ENCODE results near the gene PIH1D1.

Gene PIH1D1

DNA sequence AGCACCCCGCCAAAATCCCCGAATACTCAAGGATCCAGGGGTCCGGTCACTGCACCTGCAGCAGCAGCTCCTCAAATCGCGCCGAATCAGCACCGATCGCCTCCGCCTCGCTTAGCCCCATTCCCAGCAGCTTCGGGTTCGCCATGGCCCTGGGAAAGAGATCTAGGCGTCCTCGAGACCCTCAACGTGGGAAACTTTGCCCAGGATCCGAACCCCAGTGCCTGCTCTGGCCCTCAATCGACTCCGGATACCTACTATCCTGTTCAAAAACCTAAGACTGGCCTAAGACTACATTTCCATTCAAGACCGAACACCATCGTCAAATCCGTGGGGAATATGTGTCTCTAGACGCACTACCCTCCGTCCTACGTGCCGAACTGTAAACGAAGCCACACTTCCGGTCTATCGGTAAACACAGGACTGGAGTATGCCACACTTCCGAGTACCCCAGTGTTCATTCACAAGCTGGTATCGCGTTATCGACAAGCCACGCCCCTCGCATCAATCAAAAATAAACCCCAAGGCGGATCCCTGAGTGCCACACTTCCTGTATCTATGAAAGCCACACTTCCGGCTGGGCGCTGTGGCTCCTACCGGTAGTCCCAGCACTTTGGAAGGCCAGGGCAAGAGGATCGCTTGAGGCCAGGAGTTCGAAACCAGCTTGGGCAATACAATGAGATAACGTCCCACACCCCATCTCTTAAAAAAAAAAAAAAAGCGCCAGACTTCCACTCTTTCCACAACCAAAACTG is at the start of gene PIH1D1:
TSS of gene PIH1D1 (minus strand) at position 385 of the 752 bp plus-strand sequence. CDS start at position 145, 240 bp downstream.
- Histone ChIP-seq H3K9ac (ENCODE audit: low read length) (peak within 1 kb of the TSS; percentile 100), H3K4me1 (ENCODE audit: control insufficient read depth, low read depth, low read length) (peaks cover 4% of the 10 kb centered on the region)

DNA sequence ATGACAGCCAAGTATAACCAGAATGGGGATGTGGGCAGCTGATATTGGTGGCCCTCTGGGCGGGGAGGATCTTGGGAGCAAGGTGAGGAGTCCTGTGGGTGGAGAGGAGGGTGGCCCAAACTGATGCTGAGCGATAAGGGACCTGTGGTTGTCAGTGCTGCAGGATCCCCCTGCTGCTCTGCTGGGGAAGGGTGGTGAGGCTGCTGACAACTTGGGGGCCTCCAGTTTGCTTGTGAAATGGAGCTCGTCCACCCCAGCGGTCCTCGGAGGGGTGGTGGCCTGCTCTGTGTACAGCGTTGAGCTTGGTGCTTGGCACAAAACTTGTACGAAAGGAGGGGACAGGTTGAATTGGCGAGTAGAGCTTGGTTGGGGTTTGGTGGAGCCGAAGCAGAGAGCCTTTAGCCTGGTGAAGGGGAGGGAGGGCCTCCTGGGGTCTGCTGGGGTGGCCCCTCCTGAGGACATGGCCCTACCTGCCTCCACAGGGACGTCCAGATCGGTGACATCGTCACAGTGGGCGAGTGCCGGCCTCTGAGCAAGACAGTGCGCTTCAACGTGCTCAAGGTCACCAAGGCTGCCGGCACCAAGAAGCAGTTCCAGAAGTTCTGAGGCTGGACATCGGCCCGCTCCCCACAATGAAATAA is 47.5 kb upstream of the PIH1D1 start:
- H3K4me1 ChIP-seq (ENCODE audit: control insufficient read depth, low read depth, low read length): peaks cover 19% of the 10 kb centered on the region
- H3K9ac ChIP-seq (ENCODE audit: low read length): no peak overlapping the region
- no peak overlapping the region for H3K4me3 ChIP-seq (ENCODE audit: low read length)
- H3K27ac ChIP-seq (ENCODE audit: low read length): no peak overlapping the region
- no peaks in the 10 kb centered on the region for H3K9me3 ChIP-seq (ENCODE audit: control insufficient read depth, low read depth, low read length)
- H3K27me3 ChIP-seq (ENCODE audit: control insufficient read depth, insufficient read depth, low read length): no peaks in the 10 kb centered on the region
- H3K36me3 ChIP-seq (ENCODE audit: control insufficient read depth, low read depth, low read length): peaks cover 28% of the 10 kb centered on the region

More for the DNA sequence above, at the start of gene PIH1D1:
- Histone ChIP-seq H3K4me3 (ENCODE audit: low read length) (peak within 1 kb of the TSS; percentile 100), H3K27ac (ENCODE audit: low read length) (peak within 1 kb of the TSS; percentile 72), H3K9me3 (ENCODE audit: control insufficient read depth, low read depth, low read length) (no peaks in the 10 kb centered on the region), H3K36me3 (ENCODE audit: control insufficient read depth, low read depth, low read length) (peaks cover 5% of the 10 kb centered on the region), H3K27me3 (ENCODE audit: control insufficient read depth, insufficient read depth, low read length) (no peaks in the 10 kb centered on the region)

DNA sequence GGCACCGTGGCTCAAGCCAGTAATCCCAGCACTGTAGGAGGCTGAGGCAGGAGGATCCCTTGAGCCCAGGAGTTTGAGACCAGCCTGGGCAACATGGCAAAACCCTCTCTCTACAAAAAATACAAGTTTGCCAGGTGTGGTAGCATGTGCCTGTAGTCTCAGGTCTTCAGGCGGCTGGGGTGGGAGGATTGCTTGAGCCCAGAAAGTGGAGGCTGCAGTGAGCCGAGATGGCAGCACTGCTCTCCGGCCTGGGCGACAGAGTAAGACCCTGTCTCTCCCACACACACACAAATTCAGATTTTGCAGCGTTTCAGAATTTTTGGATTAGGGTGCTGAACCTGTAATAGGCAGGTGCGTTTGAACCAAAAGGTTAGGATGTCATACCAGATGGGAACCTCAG is 46.9 kb upstream of the PIH1D1 start:
- Histone ChIP-seq H3K27me3 (ENCODE audit: control insufficient read depth, insufficient read depth, low read length) (no peaks in the 10 kb centered on the region), H3K9ac (ENCODE audit: low read length) (no peak overlapping the region), H3K4me3 (ENCODE audit: low read length) (peak overlapping the region; percentile 81), H3K27ac (ENCODE audit: low read length) (no peak overlapping the region), H3K9me3 (ENCODE audit: control insufficient read depth, low read depth, low read length) (no peaks in the 10 kb centered on the region), H3K36me3 (ENCODE audit: control insufficient read depth, low read depth, low read length) (peaks cover 28% of the 10 kb centered on the region), H3K4me1 (ENCODE audit: control insufficient read depth, low read depth, low read length) (peaks cover 19% of the 10 kb centered on the region)

DNA sequence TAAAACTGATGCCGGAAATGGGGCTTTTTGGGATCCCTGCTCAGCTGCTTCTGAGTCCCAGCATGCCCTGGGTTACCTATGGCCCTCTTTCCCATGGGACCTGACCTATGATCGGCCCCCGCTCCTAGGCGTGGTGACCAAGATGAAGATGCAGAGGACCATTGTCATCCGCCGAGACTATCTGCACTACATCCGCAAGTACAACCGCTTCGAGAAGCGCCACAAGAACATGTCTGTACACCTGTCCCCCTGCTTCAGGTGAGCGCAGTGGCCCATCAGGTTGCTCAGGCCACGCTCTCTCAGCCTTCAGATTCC is 46.1 kb upstream of the PIH1D1 start:
- peak overlapping the region; percentile 81 for H3K4me3 ChIP-seq (ENCODE audit: low read length)
- no peak overlapping the region for H3K27ac ChIP-seq (ENCODE audit: low read length)
- H3K4me1 ChIP-seq (ENCODE audit: control insufficient read depth, low read depth, low read length): peaks cover 19% of the 10 kb centered on the region
- H3K9ac ChIP-seq (ENCODE audit: low read length): peak overlapping the region; percentile 98
- no peaks in the 10 kb centered on the region for H3K9me3 ChIP-seq (ENCODE audit: control insufficient read depth, low read depth, low read length)
- H3K36me3 ChIP-seq (ENCODE audit: control insufficient read depth, low read depth, low read length): peaks cover 30% of the 10 kb centered on the region
- H3K27me3 ChIP-seq (ENCODE audit: control insufficient read depth, insufficient read depth, low read length): no peaks in the 10 kb centered on the region

DNA sequence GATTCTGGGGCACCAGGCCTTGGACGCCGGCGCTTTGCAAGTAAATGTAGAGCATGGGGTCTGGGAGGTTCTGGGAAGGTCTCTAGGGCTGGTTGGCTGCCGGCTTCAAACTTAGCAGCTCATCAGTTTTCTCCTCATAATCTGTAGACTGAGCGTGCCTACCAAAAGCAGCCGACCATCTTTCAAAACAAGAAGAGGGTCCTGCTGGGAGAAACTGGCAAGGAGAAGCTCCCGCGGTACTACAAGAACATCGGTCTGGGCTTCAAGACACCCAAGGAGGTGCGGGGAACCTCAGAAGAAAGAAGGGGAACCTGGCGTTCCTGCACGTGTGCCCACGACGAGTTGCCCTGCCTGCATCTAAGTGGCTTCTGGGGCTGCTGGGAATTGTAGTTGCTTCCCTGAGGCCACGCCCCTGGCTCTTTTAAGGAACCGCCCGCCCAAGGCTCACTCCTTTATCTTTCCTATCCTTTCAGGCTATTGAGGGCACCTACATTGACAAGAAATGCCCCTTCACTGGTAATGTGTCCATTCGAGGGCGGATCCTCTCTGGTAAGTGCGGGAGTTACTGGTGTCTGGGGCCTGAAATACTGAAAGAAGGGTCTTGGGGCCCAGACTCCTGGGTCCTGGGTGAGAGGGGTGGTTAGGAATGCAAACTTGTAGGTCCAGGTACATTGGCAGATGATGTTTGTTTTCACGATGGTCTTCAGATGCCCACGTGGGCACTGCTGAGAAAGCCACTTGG is 45.6 kb upstream of the PIH1D1 start:
- Histone ChIP-seq H3K27me3 (ENCODE audit: control insufficient read depth, insufficient read depth, low read length) (no peaks in the 10 kb centered on the region), H3K4me1 (ENCODE audit: control insufficient read depth, low read depth, low read length) (peaks cover 19% of the 10 kb centered on the region), H3K27ac (ENCODE audit: low read length) (peak overlapping the region; percentile 82), H3K36me3 (ENCODE audit: control insufficient read depth, low read depth, low read length) (peaks cover 35% of the 10 kb centered on the region), H3K9ac (ENCODE audit: low read length) (peak overlapping the region; percentile 98), H3K4me3 (ENCODE audit: low read length) (peak overlapping the region; percentile 81), H3K9me3 (ENCODE audit: control insufficient read depth, low read depth, low read length) (no peaks in the 10 kb centered on the region)

DNA sequence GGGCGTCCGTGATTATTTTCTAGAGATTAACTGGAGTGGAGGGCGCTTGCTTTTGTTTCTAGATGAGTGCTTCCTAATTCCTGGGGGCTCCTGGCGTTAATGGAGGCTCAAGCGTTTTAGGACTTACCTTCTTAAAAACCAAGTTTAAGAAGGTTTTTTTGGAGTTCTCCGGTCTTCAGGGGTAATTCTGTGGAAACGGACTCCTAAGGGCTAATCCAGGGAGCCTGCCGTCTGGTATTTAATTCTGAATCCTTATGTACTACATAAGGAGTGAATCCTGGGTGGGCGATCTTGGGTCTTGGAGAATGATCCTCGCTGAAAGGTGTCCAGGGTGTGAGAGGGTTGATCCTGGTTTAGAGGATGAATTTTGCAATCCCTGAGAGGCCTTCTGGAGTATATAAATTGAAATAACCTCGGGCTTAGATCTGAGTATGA is 45.0 kb upstream of the PIH1D1 start:
- H3K9me3 ChIP-seq (ENCODE audit: control insufficient read depth, low read depth, low read length): no peaks in the 10 kb centered on the region
- H3K36me3 ChIP-seq (ENCODE audit: control insufficient read depth, low read depth, low read length): peaks cover 41% of the 10 kb centered on the region
- peak overlapping the region; percentile 98 for H3K9ac ChIP-seq (ENCODE audit: low read length)
- peak overlapping the region; percentile 82 for H3K27ac ChIP-seq (ENCODE audit: low read length)
- H3K27me3 ChIP-seq (ENCODE audit: control insufficient read depth, insufficient read depth, low read length): no peaks in the 10 kb centered on the region
- H3K4me1 ChIP-seq (ENCODE audit: control insufficient read depth, low read depth, low read length): peaks cover 19% of the 10 kb centered on the region
- H3K4me3 ChIP-seq (ENCODE audit: low read length): peak overlapping the region; percentile 81

DNA sequence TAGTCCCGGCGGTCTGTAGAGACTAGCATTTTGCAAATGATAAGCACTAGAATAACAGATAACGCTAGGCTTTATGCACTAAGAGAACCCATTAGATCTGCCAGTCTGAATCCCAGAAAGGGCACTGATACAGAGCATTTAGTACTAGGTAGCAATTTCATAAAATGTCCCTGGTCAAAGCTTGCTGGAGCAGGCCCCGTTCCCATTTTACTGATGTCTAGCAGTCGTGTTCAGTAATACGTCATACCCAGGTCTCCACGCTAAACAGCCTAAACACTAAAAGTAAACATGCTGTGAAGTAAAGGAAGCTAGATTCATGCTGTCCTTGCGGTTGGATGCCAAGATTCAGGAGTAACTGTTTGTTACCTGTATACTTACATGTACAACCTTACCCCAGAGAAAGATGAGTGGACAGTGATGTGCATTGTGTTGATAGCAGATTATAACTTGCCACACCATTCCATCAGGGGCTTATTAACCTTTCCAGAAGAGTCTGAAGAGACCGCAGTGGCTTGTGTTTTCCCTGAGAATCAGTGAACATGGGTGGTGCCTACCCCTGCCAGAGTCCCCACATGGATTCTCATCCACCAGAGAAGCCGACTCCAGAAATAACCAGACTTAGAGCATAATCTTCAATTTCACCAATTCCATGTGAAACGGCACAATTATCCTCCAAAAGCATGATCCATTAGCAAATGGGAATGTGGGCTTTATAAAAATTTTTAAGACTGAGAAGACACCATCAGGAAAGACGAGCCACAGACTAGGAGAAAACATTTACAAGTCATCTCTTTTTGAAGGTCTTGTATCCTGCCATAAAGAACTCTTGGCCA is 41.2 kb upstream of the PIH1D1 start:
- peaks cover 56% of the 10 kb centered on the region for H3K36me3 ChIP-seq (ENCODE audit: control insufficient read depth, low read depth, low read length)

DNA sequence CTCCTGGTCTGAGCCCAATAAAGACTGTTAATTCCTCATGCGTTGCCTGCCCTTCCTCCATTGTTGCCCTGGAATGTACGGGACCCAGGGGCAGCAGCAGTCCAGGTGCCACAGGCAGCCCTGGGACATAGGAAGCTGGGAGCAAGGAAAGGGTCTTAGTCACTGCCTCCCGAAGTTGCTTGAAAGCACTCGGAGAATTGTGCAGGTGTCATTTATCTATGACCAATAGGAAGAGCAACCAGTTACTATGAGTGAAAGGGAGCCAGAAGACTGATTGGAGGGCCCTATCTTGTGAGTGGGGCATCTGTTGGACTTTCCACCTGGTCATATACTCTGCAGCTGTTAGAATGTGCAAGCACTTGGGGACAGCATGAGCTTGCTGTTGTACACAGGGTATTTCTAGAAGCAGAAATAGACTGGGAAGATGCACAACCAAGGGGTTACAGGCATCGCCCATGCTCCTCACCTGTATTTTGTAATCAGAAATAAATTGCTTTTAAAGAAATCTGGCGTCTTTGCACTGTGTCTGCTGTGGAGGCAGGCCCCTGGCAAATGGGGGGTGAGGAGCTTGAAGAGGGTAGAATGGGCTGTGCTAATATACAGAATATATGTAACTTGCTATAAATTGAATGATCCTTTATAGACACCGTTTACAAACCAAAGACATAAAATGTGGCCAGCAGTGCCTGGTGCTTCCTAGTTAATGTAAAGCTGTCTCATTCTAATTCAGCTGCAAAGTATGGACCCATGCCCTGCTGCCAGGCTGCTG is 40.4 kb upstream of the PIH1D1 start:
- Histone ChIP-seq H3K36me3 (ENCODE audit: control insufficient read depth, low read depth, low read length) (peaks cover 48% of the 10 kb centered on the region), H3K27ac (ENCODE audit: low read length) (no peak overlapping the region), H3K4me1 (ENCODE audit: control insufficient read depth, low read depth, low read length) (no peaks in the 10 kb centered on the region), H3K4me3 (ENCODE audit: low read length) (no peak overlapping the region), H3K9me3 (ENCODE audit: control insufficient read depth, low read depth, low read length) (no peaks in the 10 kb centered on the region), H3K9ac (ENCODE audit: low read length) (no peak overlapping the region), H3K27me3 (ENCODE audit: control insufficient read depth, insufficient read depth, low read length) (no peaks in the 10 kb centered on the region)

More for the DNA sequence above, 41.2 kb upstream of the PIH1D1 start:
- no peak overlapping the region for H3K4me3 ChIP-seq (ENCODE audit: low read length)
- no peaks in the 10 kb centered on the region for H3K27me3 ChIP-seq (ENCODE audit: control insufficient read depth, insufficient read depth, low read length)
- no peaks in the 10 kb centered on the region for H3K9me3 ChIP-seq (ENCODE audit: control insufficient read depth, low read depth, low read length)
- H3K27ac ChIP-seq (ENCODE audit: low read length): peak overlapping the region; percentile 27
- H3K9ac ChIP-seq (ENCODE audit: low read length): no peak overlapping the region
- peaks cover 5% of the 10 kb centered on the region for H3K4me1 ChIP-seq (ENCODE audit: control insufficient read depth, low read depth, low read length)

DNA sequence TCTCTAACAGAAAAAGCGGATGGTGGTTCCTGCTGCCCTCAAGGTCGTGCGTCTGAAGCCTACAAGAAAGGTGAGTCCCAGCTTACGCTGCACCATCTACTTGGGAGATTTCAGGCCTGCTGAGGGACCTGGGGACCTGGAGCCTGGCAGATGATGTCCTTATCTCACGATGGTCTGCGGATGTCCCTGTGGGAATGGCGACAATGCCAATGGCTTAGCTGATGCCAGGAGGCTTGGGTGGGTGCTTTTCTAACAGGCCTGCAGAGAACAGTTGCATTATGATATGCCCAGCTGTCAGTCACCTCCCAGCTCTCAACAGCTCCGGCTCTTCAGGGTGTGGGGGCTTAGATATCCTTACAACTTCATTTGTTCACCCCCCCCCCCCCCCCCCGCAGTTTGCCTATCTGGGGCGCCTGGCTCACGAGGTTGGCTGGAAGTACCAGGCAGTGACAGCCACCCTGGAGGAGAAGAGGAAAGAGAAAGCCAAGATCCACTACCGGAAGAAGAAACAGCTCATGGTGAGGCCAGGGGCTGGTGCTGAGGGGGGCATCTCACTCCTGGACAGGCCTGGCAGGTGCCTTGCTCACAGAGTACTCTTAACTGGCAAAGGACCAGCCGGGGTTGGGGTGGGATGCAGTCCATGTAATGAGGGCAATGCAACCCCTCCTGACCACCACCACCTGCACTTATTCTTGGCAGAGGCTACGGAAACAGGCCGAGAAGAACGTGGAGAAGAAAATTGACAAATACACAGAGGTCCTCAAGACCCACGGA is 39.6 kb upstream of the PIH1D1 start:
- Histone ChIP-seq H3K27ac (ENCODE audit: low read length) (no peak overlapping the region), H3K9ac (ENCODE audit: low read length) (no peak overlapping the region), H3K9me3 (ENCODE audit: control insufficient read depth, low read depth, low read length) (no peaks in the 10 kb centered on the region), H3K27me3 (ENCODE audit: control insufficient read depth, insufficient read depth, low read length) (no peaks in the 10 kb centered on the region), H3K4me3 (ENCODE audit: low read length) (no peak overlapping the region), H3K36me3 (ENCODE audit: control insufficient read depth, low read depth, low read length) (peaks cover 47% of the 10 kb centered on the region), H3K4me1 (ENCODE audit: control insufficient read depth, low read depth, low read length) (no peaks in the 10 kb centered on the region)
